KMS-11 (cell line): ENCODE results near the gene HES4.

Experiments
- H2AFZ ChIP-seq: fragments of 200-600 bp; sonication (generic); 2 replicates; pipeline ENCODE4 v1.6.1; 2016; ENCODE audit warnings: antibody characterized with exemption, mixed run types, low read depth
- H3K27ac ChIP-seq: fragments of 200-600 bp; sonication (generic); 2 replicates; pipeline ENCODE4 v1.6.1; 2016; ENCODE audit warnings: mild to moderate bottlenecking, mixed run types
- H3K27me3 ChIP-seq: fragments of 200-600 bp; sonication (generic); 2 replicates; pipeline ENCODE4 v1.6.1; 2017; ENCODE audit warnings: mild to moderate bottlenecking, low read depth, mixed run types, moderate library complexity; ENCODE audit not compliant: insufficient read depth
- H3K36me3 ChIP-seq: fragments of 200-600 bp; sonication (generic); 2 replicates; pipeline ENCODE4 v1.6.1; 2017; ENCODE audit warnings: mild to moderate bottlenecking, mixed run types; ENCODE audit not compliant: insufficient read depth
- H3K4me1 ChIP-seq: fragments of 200-600 bp; sonication (generic); 2 replicates; pipeline ENCODE4 v1.6.1; 2016; ENCODE audit warnings: mild to moderate bottlenecking, low read depth, mixed run types; ENCODE audit not compliant: poor library complexity, severe bottlenecking
- H3K4me2 ChIP-seq: fragments of 200-600 bp; sonication (generic); 2 replicates; pipeline ENCODE4 v1.7.0; 2016; ENCODE audit warnings: mild to moderate bottlenecking, mixed run types
- H3K4me3 ChIP-seq: fragments of 200-600 bp; sonication (generic); IDR thresholded peaks from 2 replicates; pipeline ENCODE4 v1.6.1; 2017; ENCODE audit warnings: low read depth, low read length, mixed read lengths; ENCODE audit not compliant: insufficient read depth
- H3K79me2 ChIP-seq: fragments of 200-600 bp; sonication (generic); 2 replicates; pipeline ENCODE4 v1.6.1; 2016; ENCODE audit warnings: low read depth, mixed run types; ENCODE audit not compliant: insufficient read depth
- H3K9ac ChIP-seq: fragments of 200-600 bp; sonication (generic); 2 replicates; pipeline ENCODE4 v1.6.1; 2016; ENCODE audit warnings: mild to moderate bottlenecking, mixed run types
- H4K20me1 ChIP-seq: fragments of 200-600 bp; sonication (generic); 2 replicates; pipeline ENCODE4 v1.6.1; 2016; ENCODE audit warnings: mild to moderate bottlenecking, mixed run types; ENCODE audit not compliant: insufficient read depth
- TF ChIP-seq, protein P1 (sequence below): fragments of 200-600 bp; sonication (generic); conservative IDR thresholded peaks from 2 replicates; pipeline ENCODE4 v1.6.1; 2017; ENCODE audit warnings: low read depth, mild to moderate bottlenecking, antibody characterized with exemption, low read length, moderate library complexity, mixed read lengths

HES4 gene

GRCh38 chr1:963301-963651, 36.6 kb downstream of the HES4 start:
- Histone ChIP-seq H3K27me3 (no peaks in the 10 kb centered on the region; the same call in 1 of the 2 replicates), H4K20me1 (no peaks in the 10 kb centered on the region), H3K79me2 (peaks cover 7% of the 10 kb centered on the region), H3K9ac (no peak overlapping the region), H2AFZ (no peak overlapping the region), H3K4me3 (no peak overlapping the region), H3K27ac (no peak overlapping the region), H3K36me3 (no peaks in the 10 kb centered on the region), H3K4me1 (peaks cover 27% of the 10 kb centered on the region), H3K4me2 (no peak overlapping the region)
- TF ChIP-seq, protein P1, sequence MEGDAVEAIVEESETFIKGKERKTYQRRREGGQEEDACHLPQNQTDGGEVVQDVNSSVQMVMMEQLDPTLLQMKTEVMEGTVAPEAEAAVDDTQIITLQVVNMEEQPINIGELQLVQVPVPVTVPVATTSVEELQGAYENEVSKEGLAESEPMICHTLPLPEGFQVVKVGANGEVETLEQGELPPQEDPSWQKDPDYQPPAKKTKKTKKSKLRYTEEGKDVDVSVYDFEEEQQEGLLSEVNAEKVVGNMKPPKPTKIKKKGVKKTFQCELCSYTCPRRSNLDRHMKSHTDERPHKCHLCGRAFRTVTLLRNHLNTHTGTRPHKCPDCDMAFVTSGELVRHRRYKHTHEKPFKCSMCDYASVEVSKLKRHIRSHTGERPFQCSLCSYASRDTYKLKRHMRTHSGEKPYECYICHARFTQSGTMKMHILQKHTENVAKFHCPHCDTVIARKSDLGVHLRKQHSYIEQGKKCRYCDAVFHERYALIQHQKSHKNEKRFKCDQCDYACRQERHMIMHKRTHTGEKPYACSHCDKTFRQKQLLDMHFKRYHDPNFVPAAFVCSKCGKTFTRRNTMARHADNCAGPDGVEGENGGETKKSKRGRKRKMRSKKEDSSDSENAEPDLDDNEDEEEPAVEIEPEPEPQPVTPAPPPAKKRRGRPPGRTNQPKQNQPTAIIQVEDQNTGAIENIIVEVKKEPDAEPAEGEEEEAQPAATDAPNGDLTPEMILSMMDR: no peak

GRCh38 chr1:962381-963300, 37.3 kb downstream of the HES4 start:
- H3K79me2 ChIP-seq: peaks cover 13% of the 10 kb centered on the region
- H3K36me3 ChIP-seq: no peaks in the 10 kb centered on the region
- no peaks in the 10 kb centered on the region for H4K20me1 ChIP-seq
- TF ChIP-seq, protein P1: no peak
- no peak overlapping the region for H3K4me2 ChIP-seq
- H3K4me3 ChIP-seq: no peak overlapping the region
- peaks cover 33% of the 10 kb centered on the region for H3K4me1 ChIP-seq
- H2AFZ ChIP-seq: no peak overlapping the region
- no peak overlapping the region for H3K27ac ChIP-seq
- no peaks in the 10 kb centered on the region; the same call in 1 of the 2 replicates for H3K27me3 ChIP-seq
- H3K9ac ChIP-seq: no peak overlapping the region

GRCh38 chr1:961132-961669, 38.7 kb downstream of the HES4 start:
- Histone ChIP-seq H2AFZ (no peak overlapping the region), H3K36me3 (peaks cover 5% of the 10 kb centered on the region; the same call in 1 of the 2 replicates), H3K4me1 (peaks cover 27% of the 10 kb centered on the region), H4K20me1 (no peaks in the 10 kb centered on the region), H3K27ac (no peak overlapping the region), H3K79me2 (peaks cover 22% of the 10 kb centered on the region), H3K4me3 (no peak overlapping the region), H3K27me3 (no peaks in the 10 kb centered on the region; the same call in 1 of the 2 replicates), H3K9ac (no peak overlapping the region), H3K4me2 (peak overlapping the region; percentile 17; the same call in 1 of the 2 replicates)
- TF ChIP-seq, protein P1: no peak

- Histone ChIP-seq H3K79me2 (peaks cover 22% of the 10 kb centered on the region), H3K27ac (no peak within 1 kb of the TSS), H3K36me3 (peaks cover 5% of the 10 kb centered on the region; the same call in 1 of the 2 replicates)
These were observed 39.4 kb downstream of the HES4 start, which contains the start of gene KLHL17 for GRCh38 chr1:960363-961131. KLHL17 (plus strand) TSS chr1:960584; CDS start chr1:960694, 110 bp downstream.

More at GRCh38 chr1:960363-961131, 39.4 kb downstream of the HES4 start, which contains the start of gene KLHL17:
- Histone ChIP-seq H3K9ac (peak within 1 kb of the TSS; percentile 22; the same call in 1 of the 2 replicates), H3K4me3 (no peak within 1 kb of the TSS), H3K4me2 (peak within 1 kb of the TSS; percentile 17; the same call in 1 of the 2 replicates), H4K20me1 (no peaks in the 10 kb centered on the region), H3K4me1 (peaks cover 21% of the 10 kb centered on the region), H2AFZ (peak within 1 kb of the TSS; percentile 57; the same call in 1 of the 2 replicates), H3K27me3 (no peaks in the 10 kb centered on the region; the same call in 1 of the 2 replicates)
- TF ChIP-seq, protein P1: no peak
